Nephron progenitor cell (in vitro differentiated cells): Measurements from ENCODE around the gene AKR7A3.
"Not testable (repeated sequence)": the region's sequence is repeated elsewhere in the genome, so short reads cannot be mapped to it uniquely, and the experiment has no call there.

Experiments
- DNase-seq: peaks from one replicate; pipeline ENCODE4 v3.0.0; 2021
- H3K27ac Mint-ChIP-seq: 2 replicates; pipeline ENCODE4 v1.8.0; 2021; ENCODE audit warnings: mild to moderate bottlenecking, moderate library complexity, mixed read lengths
- H3K27me3 Mint-ChIP-seq: 2 replicates; pipeline ENCODE4 v1.8.0; 2021; ENCODE audit warnings: mild to moderate bottlenecking, low read depth, mixed read lengths; ENCODE audit not compliant: poor library complexity
- H3K36me3 Mint-ChIP-seq: 2 replicates; pipeline ENCODE4 v1.8.0; 2021; ENCODE audit warnings: low read depth, mixed read lengths
- H3K4me1 Mint-ChIP-seq: 2 replicates; pipeline ENCODE4 v1.8.0; 2021; ENCODE audit warnings: mixed read lengths
- H3K4me3 Mint-ChIP-seq: 2 replicates; pipeline ENCODE4 v1.8.0; 2021; ENCODE audit warnings: mild to moderate bottlenecking, moderate library complexity, mixed read lengths
- H3K9me3 Mint-ChIP-seq: 2 replicates; pipeline ENCODE4 v1.8.0; 2021; ENCODE audit warnings: mild to moderate bottlenecking, moderate library complexity, mixed read lengths
- CTCF ChIP-seq: fragments of 200-600 bp; sonication (generic); IDR thresholded peaks from 2 replicates; pipeline ENCODE4 v1.5.0; 2021; ENCODE audit warnings: antibody characterized with exemption

Gene AKR7A3

GRCh38 chr1:19307794-19308508 is 19.4 kb upstream of the AKR7A3 start:
- Mint-ChIP-seq H3K27ac (peak overlapping the region; percentile 10), H3K4me3 (no peak overlapping the region), H3K4me1 (peaks cover 25% of the 10 kb centered on the region), H3K27me3 (no peaks in the 10 kb centered on the region), H3K36me3 (peaks cover 56% of the 10 kb centered on the region), H3K9me3 (no peaks in the 10 kb centered on the region)
- no peak for TF ChIP-seq CTCF
- DNase-seq, result no peak

- no peak for TF ChIP-seq CTCF
- Mint-ChIP-seq H3K4me1 (peaks cover 21% of the 10 kb centered on the region), H3K4me3 (no peak overlapping the region), H3K27me3 (no peaks in the 10 kb centered on the region), H3K36me3 (peaks cover 63% of the 10 kb centered on the region), H3K27ac (no peak overlapping the region), H3K9me3 (no peaks in the 10 kb centered on the region)
- no peak for DNase-seq
Observed at GRCh38 chr1:19306941-19307340, 18.4 kb upstream of the AKR7A3 start.

GRCh38 chr1:19305880-19306279 is 17.3 kb upstream of the AKR7A3 start:
- H3K36me3 Mint-ChIP-seq, result peaks cover 72% of the 10 kb centered on the region
- no peaks in the 10 kb centered on the region for H3K9me3 Mint-ChIP-seq
- no peaks in the 10 kb centered on the region for H3K27me3 Mint-ChIP-seq
- no peak for DNase-seq
- peaks cover 16% of the 10 kb centered on the region for H3K4me1 Mint-ChIP-seq
- no peak for TF ChIP-seq CTCF
- no peak overlapping the region for H3K27ac Mint-ChIP-seq
- no peak overlapping the region for H3K4me3 Mint-ChIP-seq

- H3K9me3 Mint-ChIP-seq, H3K4me1 Mint-ChIP-seq, DNase-seq, H3K27ac Mint-ChIP-seq, H3K27me3 Mint-ChIP-seq, H3K4me3 Mint-ChIP-seq: not testable (repeated sequence)
- peaks cover 81% of the 10 kb centered on the region for H3K36me3 Mint-ChIP-seq
Observed at GRCh38 chr1:19304081-19304480, 15.5 kb upstream of the AKR7A3 start.

- Mint-ChIP-seq H3K36me3 (peaks cover 78% of the 10 kb centered on the region), H3K27me3 (no peaks in the 10 kb centered on the region), H3K4me1 (no peaks in the 10 kb centered on the region), H3K4me3 (no peak overlapping the region), H3K27ac (no peak overlapping the region), H3K9me3 (peaks cover 25% of the 10 kb centered on the region)
- no peak for DNase-seq
- TF ChIP-seq CTCF, result no peak
Observed at GRCh38 chr1:19300211-19300610, 11.6 kb upstream of the AKR7A3 start.

- H3K27ac Mint-ChIP-seq, result no peak overlapping the region
- H3K4me1 Mint-ChIP-seq, result no peaks in the 10 kb centered on the region
- H3K27me3 Mint-ChIP-seq, result peaks cover 19% of the 10 kb centered on the region
- no peak for DNase-seq
- no peak overlapping the region for H3K4me3 Mint-ChIP-seq
- peaks cover 74% of the 10 kb centered on the region for H3K9me3 Mint-ChIP-seq
- no peak for TF ChIP-seq CTCF
- H3K36me3 Mint-ChIP-seq, result peaks cover 83% of the 10 kb centered on the region
Observed at GRCh38 chr1:19294638-19295037, 6.1 kb upstream of the AKR7A3 start.
